Common myeloid progenitor, CD34-positive (primary cell): ENCODE results near the gene RNF168.
"Not testable (repeated sequence)": the region's sequence is repeated elsewhere in the genome, so short reads cannot be mapped to it uniquely, and the experiment has no call there.

Experiments
- CTCF ChIA-PET: fragments of 350-600 bp; sonication (Branson Sonifier 250); formaldehyde crosslinking; loops from one replicate; lab custom pipeline; 2021; ENCODE audit warnings: antibody characterized with exemption; lab: Charles Lee
- POLR2A ChIA-PET: fragments of 350-600 bp; sonication (Branson Sonifier 250); formaldehyde crosslinking; loops from one replicate; lab custom pipeline; 2021; ENCODE audit warnings: antibody characterized with exemption; lab: Charles Lee
- DNase-seq, 3 donors: peaks; one replicate each; pipeline versions ENCODE4 v3.0.0 to v3.0.0-alpha.2; 2013
- H3K27ac ChIP-seq, 2 experiments: 1 replicate in 1 of 2; 2 replicates in 1 of 2; pipeline ENCODE4 v1.7.0; 2013; ENCODE audit warnings: inconsistent platforms in 2 of 2, low read length in 2 of 2, mild to moderate bottlenecking in 2 of 2, low read depth in 1 of 2, moderate library complexity in 1 of 2; ENCODE audit not compliant: severe bottlenecking in 2 of 2, insufficient read depth in 1 of 2, poor library complexity in 1 of 2
- H3K27me3 ChIP-seq, 5 experiments: replicated peaks in 2 of 5; 1 replicate in 3 of 5; 2 replicates in 2 of 5; pipeline versions ENCODE4 v1.6.1 to v1.7.0; 2013; ENCODE audit warnings: low read length in 4 of 5, mild to moderate bottlenecking in 2 of 5, moderate library complexity in 2 of 5, inconsistent platforms in 1 of 5; ENCODE audit not compliant: insufficient read depth in 5 of 5, control insufficient read depth in 4 of 5
- H3K36me3 ChIP-seq, 4 experiments: 1 replicate in 2 of 4; 2 replicates in 2 of 4; pipeline versions ENCODE4 v1.6.1 to v1.7.0; 2013; ENCODE audit warnings: low read length in 3 of 4, control low read depth in 1 of 4, mild to moderate bottlenecking in 1 of 4; ENCODE audit not compliant: control insufficient read depth in 4 of 4, insufficient read depth in 4 of 4
- H3K4me1 ChIP-seq, 4 experiments: 1 replicate in 3 of 4; 2 replicates in 1 of 4; pipeline versions ENCODE4 v1.6.1 to v1.7.1; 2013; ENCODE audit warnings: low read length in 3 of 4, mild to moderate bottlenecking in 3 of 4, control low read depth in 1 of 4, inconsistent platforms in 1 of 4, moderate library complexity in 1 of 4; ENCODE audit not compliant: control insufficient read depth in 4 of 4, insufficient read depth in 4 of 4; ENCODE audit errors: control extremely low read depth in 1 of 4
- H3K4me3 ChIP-seq, 7 experiments: 1 replicate in 4 of 7; 2 replicates in 3 of 7; pipeline versions ENCODE4 v1.5.1 to v1.7.0; 2013; ENCODE audit warnings: mild to moderate bottlenecking in 7 of 7, low read length in 6 of 7, moderate library complexity in 6 of 7, inconsistent platforms in 2 of 7, low read depth in 2 of 7, control low read depth in 1 of 7; ENCODE audit not compliant: insufficient read depth in 4 of 7, control insufficient read depth in 1 of 7; ENCODE audit errors: extremely low read depth in 1 of 7
- H3K9me3 ChIP-seq, 5 experiments: 1 replicate in 4 of 5; 2 replicates in 1 of 5; pipeline versions ENCODE4 v1.6.1 to v1.7.1; 2013; ENCODE audit warnings: low read length in 4 of 5, mild to moderate bottlenecking in 2 of 5, inconsistent platforms in 1 of 5, low read depth in 1 of 5, moderate library complexity in 1 of 5; ENCODE audit not compliant: control insufficient read depth in 4 of 5, insufficient read depth in 2 of 5; ENCODE audit errors: control extremely low read depth in 1 of 5
- WGBS: methylation state at CpG from one replicate; pipeline ENCODE4 v1.1.5; 2013; ENCODE audit not compliant: insufficient coverage; 5-methylcytosine and 5-hydroxymethylcytosine counted together

Gene RNF168

DNA sequence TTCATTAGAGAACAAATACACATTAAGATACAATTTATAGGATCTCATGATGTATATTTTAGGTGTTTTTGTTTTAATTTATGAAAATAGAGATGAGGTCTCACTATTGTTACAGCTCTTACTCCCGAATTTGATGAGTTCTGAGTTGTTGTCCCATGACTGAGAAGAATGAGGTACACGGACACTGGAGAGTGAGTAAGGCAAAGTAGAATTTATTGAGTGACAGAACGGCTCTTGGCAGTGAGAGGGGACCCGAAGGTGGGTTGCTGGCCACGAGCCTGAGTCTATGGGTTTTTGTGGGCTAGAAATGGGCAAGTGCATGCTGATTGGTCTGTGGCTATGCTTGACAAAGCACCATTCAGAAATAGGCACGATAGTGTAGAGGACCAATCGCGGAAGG is 3.1 kb upstream of the RNF168 start:
- Histone ChIP-seq H3K4me1 (peaks cover 0 to 8% (median 4%) of the 10 kb centered on the region in 4 experiments), H3K27me3 (no peaks in the 10 kb centered on the region), H3K27ac (no peak overlapping the region), H3K36me3 (no peaks in the 10 kb centered on the region), H3K4me3 (no peak overlapping the region), H3K9me3 (peaks cover 0 to 13% (median 8%) of the 10 kb centered on the region in 5 experiments)
- WGBS = 92% methylated on average over 5 of the region's 8 CpGs
- ChIA-PET CTCF (interaction anchor here (0.7 to 1.5 kb wide), 2 partner anchors 16 to 20 kb away, joined by 3 to 4 read pairs; no protein-coding TSS in a partner anchor), POLR2A (no interaction called here)
- DNase-seq = peak in 1 of 3 donors; percentile 26

DNA sequence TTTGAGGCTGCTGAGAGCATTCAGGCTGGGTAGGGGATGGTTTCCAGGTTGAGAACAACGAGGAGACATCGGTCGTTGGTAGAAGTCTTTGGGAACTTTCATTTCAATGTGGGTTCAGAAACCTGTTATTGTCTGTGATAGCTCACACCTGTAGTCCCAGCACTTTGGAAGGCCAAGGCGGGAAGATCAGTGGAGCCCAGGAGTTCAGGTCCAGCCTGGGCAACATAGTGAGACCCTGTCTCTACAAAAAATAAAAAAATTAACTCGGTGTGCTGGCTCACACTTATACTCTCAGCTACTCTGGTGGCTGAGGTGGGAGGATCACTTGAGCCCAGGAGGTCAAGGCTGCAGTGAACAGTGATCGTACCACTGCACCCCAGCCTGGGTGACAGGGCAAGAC is 988 bp upstream of the RNF168 start:
- no peak for DNase-seq
- H3K27ac ChIP-seq = peak overlapping the region in 1 of 2 experiments; percentile 93
- ChIA-PET POLR2A (interaction anchor here (0.6 kb wide), 1 partner anchor 431 kb away, joined by 3 read pairs; no protein-coding TSS in a partner anchor), CTCF (interaction anchor here (0.6 to 1.4 kb wide), 4 partner anchors 13 to 649 kb away, joined by 3 to 6 read pairs (median 4); no protein-coding TSS in a partner anchor)
- H3K9me3 ChIP-seq = peaks cover 0 to 13% (median 8%) of the 10 kb centered on the region in 5 experiments
- H3K36me3 ChIP-seq = peaks cover 0 to 7% (median 3%) of the 10 kb centered on the region in 4 experiments
- no peaks in the 10 kb centered on the region for H3K27me3 ChIP-seq
- peaks cover 4 to 27% (median 18%) of the 10 kb centered on the region in 4 experiments for H3K4me1 ChIP-seq
- H3K4me3 ChIP-seq = peak overlapping the region in 2 of 7 experiments; percentile 97 to 100
- WGBS = 98% methylated on average over 4 of the region's 6 CpGs

DNA sequence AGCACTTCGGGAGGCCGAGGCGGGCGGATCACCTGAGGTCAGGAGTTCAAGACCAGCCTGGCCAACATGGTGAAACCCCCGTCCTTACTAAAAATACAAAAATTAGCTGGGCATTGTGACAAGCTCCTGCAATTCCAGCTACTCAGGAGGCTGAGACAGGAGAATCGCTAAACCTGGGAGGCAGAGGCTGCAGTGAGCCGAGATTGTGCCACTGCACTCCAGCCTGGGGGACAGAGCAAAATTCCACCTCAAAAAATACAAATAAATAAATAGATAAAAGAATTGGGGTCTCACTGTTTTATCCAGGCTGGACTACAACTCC is 470 bp upstream of the RNF168 start:
- not testable (repeated sequence) for DNase-seq, H3K27me3 ChIP-seq, H3K36me3 ChIP-seq
- Histone ChIP-seq H3K4me3 (peak overlapping the region in 6 of 7 experiments; percentile 92 to 100 (median 96)), H3K27ac (peak overlapping the region in 1 of 2 experiments; percentile 93), H3K4me1 (peaks cover 4 to 27% (median 18%) of the 10 kb centered on the region in 4 experiments), H3K9me3 (peaks cover 0 to 13% (median 8%) of the 10 kb centered on the region in 5 experiments)
- 60% methylated on average over 1 of the region's 7 CpGs for WGBS
- POLR2A ChIA-PET = interaction anchor here (0.7 kb wide), 1 partner anchor 8 kb away, joined by 4 read pairs; no protein-coding TSS in a partner anchor
- CTCF ChIA-PET = interaction anchor here (1.2 to 1.4 kb wide), 2 partner anchors 13 to 25 kb away, joined by 3 to 6 read pairs; no protein-coding TSS in a partner anchor

DNA sequence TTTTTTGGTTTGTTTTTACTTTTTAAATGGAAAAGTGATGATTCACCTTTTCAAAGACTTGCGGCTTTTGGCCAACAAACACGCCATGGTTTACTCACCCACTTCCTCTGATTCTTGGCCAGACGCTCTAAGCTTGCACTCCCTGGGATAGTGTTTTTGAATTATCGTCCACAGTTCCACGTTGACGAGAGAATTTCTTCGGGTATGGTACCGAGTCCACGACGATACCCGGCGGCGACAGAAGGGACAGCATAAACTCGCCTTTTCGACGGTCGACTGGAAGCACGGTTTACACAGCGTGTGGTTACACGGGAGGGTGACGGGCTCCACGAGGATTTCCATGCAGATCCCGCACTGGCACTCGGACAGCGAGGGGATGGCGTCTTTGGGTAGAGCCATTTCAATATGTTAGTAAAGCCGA is 783 bp downstream of the RNF168 start:
- peak; percentile 86 to 93 (median 92) for DNase-seq
- peak overlapping the region; percentile 84 to 93 for H3K27ac ChIP-seq
- peaks cover 0 to 18% (median 5%) of the 10 kb centered on the region in 4 experiments for H3K36me3 ChIP-seq
- WGBS = 0% methylated on average over 27 of the region's 27 CpGs
- H3K4me3 ChIP-seq = peak overlapping the region; percentile 92 to 100 (median 97)
- peaks cover 0 to 10% (median 8%) of the 10 kb centered on the region in 5 experiments for H3K9me3 ChIP-seq
- peaks cover 4 to 27% (median 18%) of the 10 kb centered on the region in 4 experiments for H3K4me1 ChIP-seq
- POLR2A ChIA-PET = interaction anchor here (1.0 to 1.6 kb wide), 2 partner anchors 16 to 209 kb away, joined by 3 to 5 read pairs; partner anchors contain the start of genes CEP19 and PIGX
- CTCF ChIA-PET = no interaction called here
- H3K27me3 ChIP-seq = no peaks in the 10 kb centered on the region

GRCh38 chr3:196501316-196502044 is 2.1 kb downstream of the RNF168 start:
- 15% methylated on average over 4 of the region's 14 CpGs for WGBS
- peaks cover 4 to 27% (median 18%) of the 10 kb centered on the region in 4 experiments for H3K4me1 ChIP-seq
- H3K27ac ChIP-seq = peak overlapping the region; percentile 84 to 93
- peak in 2 of 3 donors; percentile 34 to 38 for DNase-seq
- H3K4me3 ChIP-seq = peak overlapping the region; percentile 31 to 100 (median 97)
- H3K36me3 ChIP-seq = peaks cover 0 to 20% (median 8%) of the 10 kb centered on the region in 4 experiments
- POLR2A ChIA-PET = interaction anchor here (0.6 to 1.6 kb wide), 2 partner anchors 10 to 15 kb away, joined by 3 to 5 read pairs; no protein-coding TSS in a partner anchor
- peaks cover 0 to 4% (median 0%) of the 10 kb centered on the region in 5 experiments for H3K9me3 ChIP-seq
- no peaks in the 10 kb centered on the region for H3K27me3 ChIP-seq
- CTCF ChIA-PET = interaction anchor here (0.7 to 1.9 kb wide), 5 partner anchors 15 to 27 kb away, joined by 3 to 14 read pairs (median 4); no protein-coding TSS in a partner anchor

- DNase-seq = no peak
- Histone ChIP-seq H3K4me1 (peaks cover 4 to 27% (median 18%) of the 10 kb centered on the region in 4 experiments), H3K27me3 (no peaks in the 10 kb centered on the region), H3K36me3 (peaks cover 0 to 33% (median 14%) of the 10 kb centered on the region in 4 experiments), H3K4me3 (peak overlapping the region in 6 of 7 experiments; percentile 25 to 97 (median 59)), H3K9me3 (no peaks in the 10 kb centered on the region), H3K27ac (peak overlapping the region in 1 of 2 experiments; percentile 93)
- POLR2A ChIA-PET = no interaction called here
- CTCF ChIA-PET = interaction anchor here (1.4 to 3.3 kb wide), 2 partner anchors 13 to 25 kb away, joined by 4 to 10 read pairs; no protein-coding TSS in a partner anchor
- 86% methylated on average over 5 of the region's 11 CpGs for WGBS
These were observed 3.6 kb downstream of the RNF168 start for GRCh38 chr3:196499807-196500524.
